ENCODE measurements around the gene PNMA3. TPM values are rescaled to one million over a fixed set of nuclear protein-coding genes. Genes with fewer than 3 reads are reported as not detected.
"Not testable (repeated sequence)": the region's sequence is repeated elsewhere in the genome, so short reads cannot be mapped to it uniquely, and the experiment has no call there.

The PNMA3 gene
- under 1 TPM; 0.08 to 0.15 TPM for total RNA-seq
- long read RNA-seq: 0 reads

- DNase-seq (no peak), ATAC-seq (no peak)
- intact Hi-C loops (cut with DNase I, micrococcal nuclease): no loop called here
Observed at GRCh38 chrX:153055871-153056749, at the start of gene PNMA3. PNMA3 (plus strand) TSS chrX:153056470; CDS start chrX:153057056, 586 bp downstream.

- ATAC-seq; DNase-seq; intact Hi-C loops (cut with DNase I, micrococcal nuclease): not testable (repeated sequence)
Observed at GRCh38 chrX:153017174-153017573, 39.1 kb upstream of the PNMA3 start.

- ATAC-seq (no peak), DNase-seq (no peak)
- intact Hi-C loops (cut with DNase I, micrococcal nuclease): no loop called here
Observed at GRCh38 chrX:153019166-153019565, 37.1 kb upstream of the PNMA3 start.

- DNase-seq; ATAC-seq; intact Hi-C loops (cut with DNase I, micrococcal nuclease): not testable (repeated sequence)
Observed at GRCh38 chrX:153026501-153026900, 29.8 kb upstream of the PNMA3 start.

GRCh38 chrX:153028487-153028886, 27.8 kb upstream of the PNMA3 start:
- intact Hi-C loops (cut with DNase I, micrococcal nuclease); ATAC-seq; DNase-seq: not testable (repeated sequence)

- intact Hi-C loops (cut with DNase I, micrococcal nuclease): no loop called here
- no peak for ATAC-seq
- no peak for DNase-seq
Observed at GRCh38 chrX:153029162-153029561, 27.1 kb upstream of the PNMA3 start.

GRCh38 chrX:153029875-153030274, 26.4 kb upstream of the PNMA3 start:
- no peak for DNase-seq
- intact Hi-C loops (cut with DNase I, micrococcal nuclease): no loop called here
- no peak for ATAC-seq

- intact Hi-C loops (cut with DNase I, micrococcal nuclease): no loop called here
- ATAC-seq (no peak), DNase-seq (no peak)
Observed at GRCh38 chrX:153030801-153031200, 25.5 kb upstream of the PNMA3 start.

GRCh38 chrX:153032397-153033118, 23.7 kb upstream of the PNMA3 start:
- intact Hi-C loops (cut with DNase I, micrococcal nuclease): no loop called here
- peak; percentile 42 to 68 for DNase-seq
- peak; percentile 73 for ATAC-seq

- ATAC-seq (no peak), DNase-seq (no peak)
- intact Hi-C loops (cut with DNase I, micrococcal nuclease): no loop called here
Observed at GRCh38 chrX:153049093-153049492, 7.2 kb upstream of the PNMA3 start.

- intact Hi-C loops (cut with DNase I, micrococcal nuclease): no loop called here
- ATAC-seq (no peak), DNase-seq (no peak)
Observed at GRCh38 chrX:153052534-153052933, 3.7 kb upstream of the PNMA3 start.

GRCh38 chrX:153057281-153057680, 1.0 kb downstream of the PNMA3 start:
- no peak for ATAC-seq
- intact Hi-C loops (cut with DNase I, micrococcal nuclease): no loop called here

GRCh38 chrX:153059191-153060094, 3.2 kb downstream of the PNMA3 start:
- intact Hi-C loops (cut with DNase I, micrococcal nuclease): no loop called here
- DNase-seq (no peak), ATAC-seq (no peak)

More at GRCh38 chrX:153057281-153057680, 1.0 kb downstream of the PNMA3 start:
- DNase-seq: no peak

- ATAC-seq (no peak), DNase-seq (no peak)
- intact Hi-C loops (cut with DNase I, micrococcal nuclease): no loop called here
Observed at GRCh38 chrX:153060095-153060445, 3.8 kb downstream of the PNMA3 start.

- ATAC-seq: no peak
- DNase-seq: no peak
- intact Hi-C loops (cut with DNase I, micrococcal nuclease): no loop called here
Observed at GRCh38 chrX:153061732-153062131, 5.5 kb downstream of the PNMA3 start.

GRCh38 chrX:153063315-153063714, 7.0 kb downstream of the PNMA3 start:
- intact Hi-C loops (cut with DNase I, micrococcal nuclease): no loop called here
- DNase-seq (no peak), ATAC-seq (no peak)

GRCh38 chrX:153064061-153064460, 7.8 kb downstream of the PNMA3 start:
- intact Hi-C loops (cut with DNase I, micrococcal nuclease): no loop called here
- DNase-seq (no peak), ATAC-seq (no peak)

GRCh38 chrX:153065389-153065788, 9.1 kb downstream of the PNMA3 start:
- intact Hi-C loops (cut with DNase I, micrococcal nuclease): no loop called here
- no peak for DNase-seq
- no peak for ATAC-seq

- DNase-seq; intact Hi-C loops (cut with DNase I, micrococcal nuclease); ATAC-seq: not testable (repeated sequence)
Observed at GRCh38 chrX:153066402-153066801, 10.1 kb downstream of the PNMA3 start.
